Smooth muscle cell of the brain vasculature (primary cell): ENCODE measurements around the gene ZRANB1.

ENCODE experiments used
- DNase-seq: peaks from one replicate; pipeline ENCODE4 v3.0.0-alpha.2; 2012; ENCODE audit warnings: low read depth, low spot score

The ZRANB1 gene

DNA sequence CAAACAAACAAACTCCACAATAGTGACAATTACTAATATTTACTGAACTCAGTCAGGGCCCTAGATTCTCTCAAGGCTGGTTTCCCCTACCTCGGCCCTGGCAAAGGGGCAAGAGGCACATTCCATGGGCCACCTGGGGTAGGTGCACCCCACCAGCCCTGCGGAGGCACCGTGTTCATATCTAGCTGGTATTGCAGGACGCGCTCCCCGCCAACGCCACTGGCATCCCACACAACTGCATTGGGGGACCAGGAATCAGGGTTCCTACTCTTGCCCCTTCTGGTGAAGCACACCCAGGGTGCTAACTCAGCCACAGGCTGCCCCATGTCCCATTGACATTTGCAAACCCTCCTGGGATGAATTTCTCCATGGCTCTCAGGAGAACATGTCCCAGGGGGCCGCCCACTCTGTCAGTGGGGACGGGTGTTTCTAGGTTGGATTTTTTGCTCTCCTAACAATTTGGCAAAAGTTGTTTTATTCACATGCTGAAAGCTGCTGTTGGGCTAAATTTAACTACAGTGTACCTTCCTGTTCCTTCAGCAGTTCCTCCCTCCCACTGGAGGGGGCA, 76.7 kb downstream of the ZRANB1 start:
- DNase-seq = no peak

- DNase-seq = no peak
Measured at GRCh38 chr10:125020386-125020785, 78.5 kb downstream of the ZRANB1 start.

GRCh38 chr10:125020871-125021270, 78.9 kb downstream of the ZRANB1 start:
- DNase-seq = no peak

DNA sequence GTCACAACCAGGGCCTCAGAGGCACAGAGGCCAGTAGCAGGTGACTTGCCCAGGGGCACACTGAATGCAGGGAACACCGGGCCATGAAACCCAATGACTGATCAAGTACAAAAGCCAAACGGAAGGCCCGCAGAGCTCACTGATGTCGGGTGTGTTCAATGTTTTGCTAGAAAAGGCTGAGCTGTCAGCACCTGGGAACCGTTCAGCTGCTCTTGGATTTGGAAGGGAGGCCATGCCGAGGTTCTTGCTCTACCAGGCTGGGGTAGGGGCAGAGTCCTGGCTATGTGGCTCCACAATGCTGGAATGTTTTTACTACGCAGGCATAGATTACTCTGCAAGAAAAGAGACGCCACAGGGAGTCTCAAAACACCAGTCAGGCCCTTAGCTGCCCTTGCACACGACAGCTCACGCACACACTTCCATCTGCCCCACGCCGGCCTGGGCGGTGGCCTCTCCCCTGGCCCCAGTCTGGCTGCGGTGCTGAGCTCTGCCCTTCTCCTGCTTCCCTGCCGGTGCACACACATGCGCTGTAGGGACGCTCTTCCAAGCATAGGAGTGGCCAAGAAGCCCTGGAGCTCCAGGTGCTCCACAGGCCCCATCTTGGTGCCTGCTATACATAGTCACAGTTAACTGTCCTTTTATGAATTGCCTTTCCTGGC, 79.9 kb downstream of the ZRANB1 start:
- DNase-seq = no peak

DNA sequence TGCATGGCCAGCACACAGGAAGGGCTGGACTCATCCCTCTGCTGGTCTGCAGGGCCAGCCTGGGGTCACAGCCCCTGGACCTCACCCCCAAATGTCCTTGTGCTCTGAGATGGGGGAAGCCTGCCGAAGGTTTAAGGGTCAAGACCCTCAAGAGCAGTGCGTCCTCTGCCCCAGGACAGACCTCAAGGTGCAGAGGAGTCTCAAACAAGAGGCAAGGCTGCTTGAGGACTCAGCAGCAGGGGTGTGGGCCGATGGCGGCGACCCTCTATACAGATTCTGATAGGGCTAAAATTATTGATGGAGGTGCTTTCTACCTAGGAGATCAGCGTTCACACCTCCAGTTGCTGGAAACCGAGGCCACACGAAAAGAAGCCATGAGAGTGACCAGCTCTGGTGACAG, 80.7 kb downstream of the ZRANB1 start:
- DNase-seq = no peak

DNA sequence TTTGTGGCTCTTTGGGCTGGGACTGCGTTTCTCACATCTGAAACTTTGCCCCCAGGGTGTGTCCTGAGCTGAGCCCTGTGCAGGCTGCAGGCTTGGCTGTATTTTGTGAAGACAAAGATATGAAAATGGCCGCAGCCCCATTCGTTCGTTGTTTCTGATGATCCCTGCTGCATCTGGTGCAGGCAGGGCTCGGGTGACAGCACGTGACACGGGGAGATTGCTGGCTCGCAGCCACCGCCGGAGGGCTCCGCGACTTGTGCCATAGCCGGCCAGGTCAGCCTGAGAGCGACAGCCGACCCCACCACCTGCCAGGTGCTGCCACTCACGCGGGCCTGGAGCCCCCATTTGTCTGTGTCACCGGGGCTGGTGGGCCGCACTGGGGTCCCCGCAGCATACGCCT, 81.3 kb downstream of the ZRANB1 start:
- DNase-seq = no peak

DNA sequence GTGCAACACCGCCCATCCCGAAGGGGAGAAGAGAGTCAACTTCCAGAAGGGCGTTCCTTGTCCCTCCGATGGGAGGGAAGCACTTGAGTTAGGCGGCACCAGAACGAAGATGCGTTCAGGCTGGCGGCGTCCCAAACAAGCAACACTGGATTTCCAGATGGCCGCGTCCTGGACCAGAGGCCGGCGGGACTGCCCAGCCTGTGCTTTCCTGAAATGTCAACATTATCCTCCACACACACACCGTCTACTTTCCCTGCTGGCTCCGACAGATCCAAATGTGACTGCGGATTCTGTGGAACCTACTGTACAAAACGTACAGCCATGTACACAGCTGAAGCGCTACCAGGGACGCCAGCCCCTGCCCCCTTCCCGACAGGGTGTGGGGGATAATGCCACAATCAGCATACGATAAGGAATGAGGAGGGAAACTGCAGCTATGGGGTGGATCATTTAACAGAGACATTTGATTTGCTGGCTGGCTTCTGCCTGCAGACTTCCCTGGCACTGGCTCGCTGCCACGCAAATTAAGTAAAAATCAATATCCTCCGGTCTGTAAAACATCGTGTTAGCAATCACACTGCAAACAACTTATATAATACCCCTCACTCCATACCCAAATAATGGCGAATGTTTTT, 82.1 kb downstream of the ZRANB1 start:
- DNase-seq = no peak

DNA sequence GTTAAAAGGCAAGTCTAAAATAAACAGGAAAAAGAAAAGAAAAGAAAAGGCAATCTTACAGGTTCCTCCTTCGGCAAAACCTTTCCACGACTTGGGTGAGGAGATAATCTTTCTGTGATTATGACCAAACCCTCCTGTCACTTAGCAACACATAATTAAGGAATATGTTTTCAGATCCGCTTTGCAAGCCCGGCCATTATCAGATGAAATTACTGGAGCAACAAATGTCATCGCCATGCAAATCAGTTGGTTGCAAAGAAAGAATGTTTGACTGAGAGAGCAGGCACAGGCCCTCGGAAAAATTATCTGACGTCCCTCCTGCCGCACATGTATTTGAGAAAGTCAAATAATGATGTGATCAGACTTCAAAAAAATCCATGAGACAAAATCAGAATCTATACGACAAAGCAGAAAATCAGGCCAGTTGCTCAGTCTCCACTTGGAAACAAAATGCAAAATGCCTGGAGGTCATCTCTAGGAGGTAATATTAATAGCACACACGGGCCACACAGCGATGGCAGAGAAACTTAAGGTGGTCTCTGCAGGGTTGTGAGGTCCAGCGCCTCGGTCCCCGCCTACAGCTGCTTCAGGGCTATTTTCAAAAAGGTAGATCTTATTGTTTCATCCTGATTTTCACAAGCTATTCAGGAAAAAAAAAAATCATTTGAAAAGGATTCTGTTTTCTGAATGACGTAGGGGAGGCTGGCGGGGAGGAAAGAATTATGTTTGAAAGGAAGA, 82.7 kb downstream of the ZRANB1 start:
- DNase-seq = no peak

DNA sequence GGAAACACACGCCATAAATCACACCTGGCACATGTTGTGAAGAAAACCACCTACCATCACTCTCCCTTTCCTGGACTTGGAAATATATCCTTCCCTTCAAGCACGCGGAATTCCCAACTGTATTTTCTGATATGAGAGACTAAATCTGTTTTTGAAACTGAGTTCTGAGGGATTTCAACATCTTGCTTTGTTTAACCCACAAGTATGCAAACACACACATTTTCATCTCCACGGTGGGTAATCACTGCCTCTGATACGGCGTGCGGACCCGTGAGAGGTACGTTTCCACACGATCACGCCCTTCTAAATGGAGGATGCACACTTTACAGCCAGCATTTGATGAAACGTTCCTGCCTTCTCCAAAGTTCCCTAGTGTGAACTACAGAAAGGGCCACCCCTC, 83.4 kb downstream of the ZRANB1 start:
- no peak for DNase-seq

GRCh38 chr10:125026036-125026931, 84.4 kb downstream of the ZRANB1 start:
- no peak for DNase-seq

- no peak for DNase-seq
Measured at GRCh38 chr10:125026974-125027735, 85.2 kb downstream of the ZRANB1 start.

GRCh38 chr10:125027871-125028869, 86.2 kb downstream of the ZRANB1 start:
- DNase-seq = no peak

- no peak for DNase-seq
Measured at GRCh38 chr10:125029584-125030242, 87.8 kb downstream of the ZRANB1 start.

GRCh38 chr10:125030567-125031197, 88.8 kb downstream of the ZRANB1 start:
- DNase-seq = no peak

GRCh38 chr10:125032474-125033020, 90.6 kb downstream of the ZRANB1 start:
- no peak for DNase-seq

GRCh38 chr10:125033146-125033924, 91.4 kb downstream of the ZRANB1 start:
- no peak for DNase-seq

DNA sequence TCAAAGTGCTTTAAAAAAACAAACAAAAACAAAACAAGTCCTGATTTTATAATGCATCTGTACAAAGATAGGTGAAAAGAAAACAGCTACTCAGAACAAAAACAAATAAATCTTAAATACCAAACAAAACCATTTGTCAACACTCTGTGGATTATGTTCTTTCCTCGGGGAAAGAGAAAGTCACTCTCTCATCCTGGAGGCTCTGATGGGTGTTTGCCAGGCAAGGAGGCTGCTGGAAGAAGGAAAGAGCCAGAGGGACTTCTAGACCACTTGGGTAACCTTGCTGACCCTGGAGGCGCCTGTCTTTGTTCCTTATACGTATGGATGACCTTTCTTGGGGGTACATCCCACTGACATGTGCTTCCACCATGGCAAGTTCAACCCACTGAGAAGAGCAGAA, 92.8 kb downstream of the ZRANB1 start:
- DNase-seq = no peak
